HG03439 (cell line): Measurements from ENCODE around the gene GRIK3.
"Not testable (repeated sequence)": the region's sequence is repeated elsewhere in the genome, so short reads cannot be mapped to it uniquely, and the experiment has no call there.

Experiments used
- ATAC-seq: cut with Tn5 transposase; IDR thresholded peaks from one replicate; pipeline ENCODE4 v1.9.1; 2021; ENCODE audit warnings: mild to moderate bottlenecking, moderate library complexity; ENCODE audit not compliant: unreplicated experiment

Gene GRIK3

DNA sequence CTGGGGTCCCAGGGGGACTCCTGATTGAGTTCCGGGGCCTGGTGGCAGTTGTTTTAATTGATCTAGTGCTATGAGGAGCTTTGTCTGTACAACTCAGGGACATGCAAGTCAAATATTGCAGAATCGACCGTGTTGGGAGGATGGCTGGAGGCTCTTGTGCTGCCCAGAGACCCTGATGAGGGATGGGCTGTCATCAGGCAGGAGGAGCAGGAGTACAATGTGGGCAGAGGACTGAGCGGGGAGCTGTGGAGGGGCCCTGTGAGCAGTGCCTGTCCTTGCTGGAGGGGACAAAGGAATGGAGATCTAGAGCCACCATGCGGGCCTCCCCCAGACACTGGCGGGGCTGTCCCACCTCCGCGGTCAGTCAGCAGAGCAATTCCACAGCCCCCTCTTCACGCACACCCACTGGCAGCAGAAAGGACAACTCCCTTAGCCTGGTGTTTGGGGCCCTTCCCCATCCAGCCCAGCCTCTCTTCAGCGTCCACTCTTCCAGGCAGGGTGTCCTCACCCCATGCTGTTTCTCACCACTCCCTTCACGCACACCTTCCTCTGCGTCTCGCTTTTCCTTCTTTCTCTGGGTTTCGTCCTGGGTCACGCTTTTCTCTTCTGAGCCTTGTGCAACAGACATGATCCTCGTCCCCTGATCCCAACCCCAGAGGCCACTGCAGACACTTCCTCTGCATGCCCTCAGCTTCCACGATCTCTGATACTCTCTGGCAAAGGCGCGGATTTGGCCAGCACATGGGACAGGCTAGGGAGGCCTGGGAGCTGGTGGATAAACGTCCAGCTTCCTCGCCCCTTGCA lies 122.6 kb downstream of the GRIK3 start:
- no peak for ATAC-seq

DNA sequence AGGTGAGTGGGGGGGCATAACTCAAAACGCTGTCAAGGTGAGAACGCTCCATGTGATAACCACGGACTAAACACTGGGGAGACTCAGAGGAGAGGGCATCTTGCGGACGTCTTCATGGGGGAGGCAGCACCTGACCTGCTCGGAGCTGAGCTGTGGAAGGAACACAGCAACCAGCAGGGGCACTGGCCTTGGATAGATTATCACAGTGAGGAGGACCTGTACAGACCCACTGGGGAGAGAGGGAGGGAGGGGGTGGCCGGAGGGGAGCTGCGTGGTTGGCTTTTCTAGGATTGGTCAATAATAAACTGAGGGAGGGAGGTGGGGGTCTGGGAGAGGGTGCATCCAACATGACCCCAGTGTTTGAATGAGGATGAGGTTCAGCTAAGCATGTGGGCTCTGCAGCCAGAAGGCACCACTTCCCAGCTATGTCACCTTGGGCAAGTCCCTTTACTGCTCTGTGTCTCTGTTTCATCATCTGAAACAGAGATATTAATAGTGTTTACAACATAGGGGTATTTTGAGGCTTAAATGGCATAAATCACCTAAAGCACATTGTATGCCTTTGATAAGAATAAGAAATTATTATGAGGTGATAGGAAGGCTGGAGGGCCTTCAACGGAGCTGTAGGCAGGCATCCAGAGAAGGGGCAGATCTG lies 123.3 kb downstream of the GRIK3 start:
- no peak for ATAC-seq

DNA sequence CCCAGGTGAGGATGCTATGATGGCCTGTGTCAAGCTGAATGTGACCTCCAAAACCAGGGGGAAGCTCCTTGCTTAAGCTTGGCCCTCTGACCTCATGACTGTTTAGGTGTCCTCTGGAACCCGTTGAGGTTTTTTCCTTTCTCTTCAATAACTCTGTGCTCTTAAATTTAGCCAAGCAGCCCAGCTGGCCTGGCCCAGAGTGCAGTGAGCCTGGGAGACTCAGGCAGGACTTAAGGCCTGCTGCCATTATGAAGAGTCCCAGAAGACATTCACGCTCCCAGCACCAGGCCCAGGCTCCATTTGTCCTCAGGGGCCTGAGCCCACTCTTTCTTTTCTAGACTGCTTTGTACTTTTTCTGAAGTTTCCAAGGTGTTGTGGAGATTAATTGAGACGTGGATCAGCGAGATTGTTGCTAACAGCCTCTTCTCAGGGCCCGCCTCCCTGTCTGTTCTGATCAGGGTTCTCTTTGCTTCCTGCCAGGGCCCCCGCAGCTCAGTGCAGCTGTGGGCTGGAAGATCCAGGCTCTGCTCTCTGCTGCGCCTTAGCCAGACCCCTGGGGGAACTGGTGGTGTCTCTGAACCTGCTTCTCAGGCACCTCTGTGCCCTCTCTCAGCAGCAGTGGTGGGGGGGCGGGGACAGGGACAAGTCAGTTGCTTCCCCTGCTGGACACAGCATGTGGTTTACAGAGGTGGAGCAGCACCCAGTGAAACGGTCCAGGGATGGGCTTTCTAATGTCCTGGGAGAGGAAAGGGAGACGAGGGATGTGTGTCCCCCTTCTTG lies 124.2 kb downstream of the GRIK3 start:
- ATAC-seq: no peak

DNA sequence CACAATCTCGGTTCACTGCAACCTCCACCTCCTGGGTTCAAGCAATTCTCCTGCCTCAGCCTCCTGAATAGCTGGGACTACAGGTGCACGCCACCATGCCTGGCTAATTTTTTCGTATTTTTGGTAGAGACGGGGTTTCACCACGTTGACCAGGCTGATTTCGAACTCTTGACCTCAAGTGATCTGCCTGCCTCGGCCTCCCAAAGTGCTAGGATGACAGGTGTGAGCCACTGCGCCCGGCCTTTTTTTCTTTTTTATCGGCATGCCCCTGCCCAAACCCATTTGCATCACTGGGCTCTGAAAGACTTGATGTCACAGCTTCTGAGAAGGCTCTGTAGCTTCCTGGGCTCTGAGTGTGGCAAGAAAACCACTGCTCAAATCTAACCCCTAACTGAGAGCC lies 125.0 kb downstream of the GRIK3 start:
- not testable (repeated sequence) for ATAC-seq

DNA sequence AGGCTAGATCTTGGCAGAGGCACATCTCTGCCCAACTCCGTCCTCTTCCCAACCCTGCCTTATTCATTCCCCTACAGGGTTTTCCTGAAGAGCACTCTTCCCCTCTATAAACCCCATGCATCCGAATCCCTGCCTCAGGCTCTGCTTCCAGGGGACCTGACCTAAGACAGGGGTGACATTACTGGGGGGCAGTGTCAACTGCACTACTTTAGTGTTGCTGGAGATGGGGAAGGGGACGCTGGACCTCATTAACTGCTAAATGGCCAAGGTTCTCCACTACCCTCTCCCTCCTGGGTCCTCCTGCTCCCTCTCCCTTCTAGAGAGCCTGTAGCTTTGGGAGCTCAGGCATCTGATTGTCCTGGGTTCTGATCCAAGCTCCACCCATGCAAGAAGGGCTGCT lies 126.2 kb downstream of the GRIK3 start:
- no peak for ATAC-seq

DNA sequence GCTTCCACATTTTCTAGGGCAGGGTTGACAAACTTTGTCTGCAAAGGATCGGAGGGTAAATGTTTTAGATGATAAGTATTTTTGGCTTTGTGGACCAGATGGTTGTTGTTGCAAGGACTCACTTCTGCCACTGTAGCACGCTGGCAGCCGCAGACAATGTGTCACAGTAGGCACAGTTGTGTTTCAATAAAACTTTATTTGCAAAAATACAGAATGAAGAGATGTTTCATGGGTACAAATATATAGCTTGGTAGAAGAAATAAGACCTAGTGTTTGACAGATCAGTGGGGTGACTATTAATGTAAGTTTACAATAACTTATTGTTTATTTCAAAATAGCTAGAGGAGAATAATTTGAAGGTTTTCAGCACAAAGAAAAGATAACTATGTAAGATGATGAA lies 127.8 kb downstream of the GRIK3 start:
- ATAC-seq: no peak

DNA sequence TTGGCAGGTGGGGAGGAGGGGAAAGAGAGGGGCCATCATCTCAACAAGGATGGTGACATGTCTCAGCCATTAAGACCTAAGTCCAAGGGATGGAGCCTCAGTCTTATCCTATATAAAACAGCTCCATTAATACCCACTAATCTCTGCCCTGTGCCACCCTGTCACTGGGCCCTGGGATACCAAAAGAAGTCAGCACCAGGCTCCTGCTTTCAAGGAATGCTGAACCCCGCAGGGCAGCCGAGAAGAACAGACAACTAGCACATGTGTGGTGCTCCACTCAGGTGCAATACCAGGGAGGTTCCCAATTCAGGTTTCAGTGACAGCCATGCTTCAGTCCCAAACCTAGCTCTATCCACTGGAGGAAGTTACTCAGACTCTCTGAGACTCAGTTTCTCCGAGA lies 128.4 kb downstream of the GRIK3 start:
- ATAC-seq: no peak

DNA sequence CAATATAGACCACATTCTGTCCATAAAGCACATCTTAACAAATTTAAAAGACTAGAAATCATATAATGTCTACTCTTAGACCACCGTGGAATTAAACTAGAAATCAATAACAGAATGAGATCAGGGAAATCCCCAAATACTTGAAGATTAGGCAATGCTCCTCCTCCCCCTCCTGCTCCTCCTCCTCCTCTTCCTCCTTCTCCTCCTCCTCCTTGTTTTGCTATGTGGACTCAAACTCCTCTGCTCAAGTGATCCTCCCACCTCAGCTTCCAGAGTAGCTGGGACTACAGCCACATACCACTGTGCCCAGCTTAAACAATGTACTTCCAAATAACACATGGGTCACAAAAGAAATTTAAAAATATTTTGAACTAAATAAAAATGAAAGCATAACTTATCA lies 134.2 kb downstream of the GRIK3 start:
- no peak for ATAC-seq

DNA sequence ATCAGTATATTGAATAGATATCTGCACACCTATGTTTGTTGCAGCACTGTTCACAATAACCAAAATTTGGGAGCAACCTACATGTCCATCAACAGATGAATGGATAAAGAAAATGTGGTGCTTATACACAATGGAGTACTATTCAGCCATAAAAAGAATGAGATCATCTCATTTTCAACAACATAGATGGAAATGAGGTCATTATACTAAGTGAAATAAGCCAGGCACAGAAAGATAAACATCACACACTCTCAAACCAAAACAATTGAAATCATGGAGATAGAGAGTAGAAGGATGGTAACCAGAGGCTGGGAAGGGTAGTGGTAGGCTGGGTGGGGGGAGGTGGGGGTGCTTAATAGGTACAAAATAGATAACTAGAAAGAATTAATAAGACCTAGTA lies 136.5 kb downstream of the GRIK3 start:
- not testable (repeated sequence) for ATAC-seq

DNA sequence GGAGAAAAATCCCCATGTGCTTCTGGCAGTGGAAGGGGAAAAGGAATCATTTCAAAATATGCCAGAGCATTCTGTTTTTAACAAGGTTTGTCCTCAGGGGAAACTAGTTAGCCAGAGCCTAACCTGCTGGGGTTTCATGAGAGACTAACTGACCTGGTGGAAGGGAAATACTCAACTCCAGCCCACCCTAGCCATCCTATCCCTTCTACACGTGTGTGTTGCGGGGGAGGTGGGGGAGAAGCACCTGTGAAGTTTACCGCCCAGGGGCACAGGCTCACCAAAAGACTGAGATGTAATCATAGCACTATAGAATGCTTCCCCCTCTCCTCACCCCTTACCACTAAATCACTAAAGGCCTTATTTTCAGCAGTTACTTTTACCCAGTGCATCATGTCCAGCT lies 139.5 kb downstream of the GRIK3 start:
- no peak for ATAC-seq

DNA sequence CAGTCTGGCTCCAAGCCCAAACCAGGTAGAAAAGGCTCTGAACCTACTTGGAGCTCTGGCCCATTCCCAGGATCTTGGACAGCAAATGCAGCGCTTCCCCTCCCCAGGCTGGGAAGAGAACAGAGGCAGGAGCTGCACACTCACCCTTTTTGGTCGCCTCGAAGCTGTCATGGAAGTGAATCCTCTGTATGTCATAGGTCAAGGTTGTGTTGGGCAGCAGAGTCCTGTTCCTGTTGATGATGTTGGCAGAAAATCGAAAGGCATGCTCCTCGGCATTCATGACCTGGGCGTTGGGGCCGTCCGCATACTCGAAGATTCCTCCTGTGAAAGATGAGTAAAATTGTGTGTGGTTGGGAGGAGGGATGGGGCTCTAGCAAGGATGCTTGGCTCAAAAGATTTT lies 143.5 kb downstream of the GRIK3 start:
- no peak for ATAC-seq

DNA sequence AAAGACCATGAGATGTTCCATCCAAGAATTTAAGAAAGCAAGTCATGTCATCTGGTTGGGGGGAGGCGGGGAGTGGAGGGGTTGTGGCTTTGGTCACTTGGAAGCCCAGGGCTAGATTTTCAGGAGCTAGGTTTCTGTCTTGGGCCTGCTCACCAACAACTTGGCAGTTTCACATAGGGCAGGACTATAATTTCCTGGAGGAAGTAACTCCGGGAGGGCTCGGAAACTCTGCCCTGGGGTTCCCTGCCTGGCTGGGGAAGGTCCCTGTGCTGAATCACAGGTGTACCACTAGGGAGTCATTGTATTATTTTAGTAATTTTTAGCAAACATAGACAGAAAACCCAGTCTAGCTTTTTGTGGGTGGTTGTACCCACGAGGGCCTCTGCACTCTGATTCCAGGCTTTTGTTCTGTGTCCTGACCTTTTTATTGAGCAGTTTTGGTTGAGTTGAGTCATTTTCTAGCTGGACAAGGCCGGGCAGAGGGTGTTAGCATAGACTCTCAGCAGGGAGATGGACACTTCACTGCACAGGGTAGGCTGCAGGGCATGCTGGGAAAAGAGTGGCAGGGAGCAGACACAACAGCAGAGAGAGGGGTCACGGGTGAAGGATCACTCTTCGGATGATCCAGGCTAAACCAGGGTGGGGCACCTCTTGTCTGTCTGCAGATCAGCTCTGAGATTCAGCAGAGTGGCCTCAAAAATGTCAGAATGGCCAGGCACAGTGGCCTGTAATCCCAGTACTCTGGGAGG lies 144.7 kb downstream of the GRIK3 start:
- ATAC-seq: no peak

DNA sequence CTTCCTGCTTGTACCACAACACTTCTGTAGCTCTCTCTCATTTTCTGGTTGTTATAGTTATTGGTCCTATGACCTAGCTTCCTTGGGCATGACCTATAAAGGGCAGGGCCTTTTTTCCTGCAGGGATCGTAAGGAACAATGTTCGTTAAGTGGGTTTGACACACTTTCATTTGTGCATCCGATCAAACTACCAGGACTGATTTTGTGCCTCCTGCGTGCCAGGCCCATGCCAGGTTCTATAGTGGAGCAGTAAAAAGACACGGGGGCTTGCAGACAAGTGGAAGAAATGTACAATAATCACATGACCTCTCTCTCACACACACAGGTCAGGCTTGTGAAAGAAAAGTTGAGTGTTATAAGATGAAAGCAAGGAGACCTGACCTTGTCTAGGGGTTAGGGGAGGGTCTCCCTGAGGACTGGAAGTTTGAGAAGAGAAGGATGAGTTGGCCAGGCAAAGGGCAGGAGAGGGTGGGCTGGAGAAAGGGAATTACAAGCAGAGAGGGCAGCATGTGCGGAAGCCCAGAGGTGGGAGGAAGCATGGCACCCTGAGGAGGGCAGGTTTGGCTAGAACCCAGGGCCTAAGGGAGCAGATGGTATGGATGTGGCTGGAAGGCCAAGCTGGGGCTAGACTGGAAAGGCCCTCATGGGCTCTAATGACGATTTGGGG lies 145.4 kb downstream of the GRIK3 start:
- no peak for ATAC-seq

DNA sequence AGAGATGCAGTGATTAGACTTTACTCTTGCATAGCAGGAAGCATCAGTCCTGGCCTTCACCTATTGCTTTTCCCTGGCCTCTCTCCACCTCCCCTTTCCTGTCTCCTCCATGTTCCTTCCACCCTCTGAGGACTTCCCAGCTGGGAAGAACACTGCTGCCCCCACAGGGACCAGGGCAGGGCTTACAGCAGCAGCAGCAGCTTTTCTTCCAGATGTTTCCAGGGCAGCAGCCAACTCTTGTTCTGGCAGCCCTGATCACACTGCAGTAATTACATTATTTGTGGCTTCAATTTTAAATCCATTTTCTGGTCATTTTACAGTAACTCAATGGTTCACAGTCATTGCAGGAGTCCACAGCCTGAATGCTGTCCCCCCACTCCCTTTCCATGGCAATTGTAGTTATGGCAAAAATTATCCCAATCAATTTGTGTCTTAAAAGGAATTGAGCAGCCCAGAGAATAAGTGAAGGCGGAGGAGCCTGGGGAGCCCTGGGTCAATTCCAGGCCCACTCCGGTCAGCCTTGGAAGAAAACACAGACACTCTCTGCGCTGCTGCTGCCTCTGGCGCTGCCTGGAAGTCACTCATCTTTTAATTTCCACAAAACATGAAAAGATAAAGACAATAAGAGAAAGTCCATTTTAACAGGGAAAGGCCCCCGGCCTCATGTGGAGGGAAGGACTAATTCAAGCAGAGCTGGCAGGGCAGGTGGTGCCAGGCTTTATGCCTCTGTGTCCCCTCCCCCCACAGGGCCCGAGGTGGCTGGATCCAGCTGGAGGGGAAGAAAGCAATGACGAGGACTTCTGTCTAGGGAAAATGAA lies 148.6 kb downstream of the GRIK3 start:
- ATAC-seq: no peak

DNA sequence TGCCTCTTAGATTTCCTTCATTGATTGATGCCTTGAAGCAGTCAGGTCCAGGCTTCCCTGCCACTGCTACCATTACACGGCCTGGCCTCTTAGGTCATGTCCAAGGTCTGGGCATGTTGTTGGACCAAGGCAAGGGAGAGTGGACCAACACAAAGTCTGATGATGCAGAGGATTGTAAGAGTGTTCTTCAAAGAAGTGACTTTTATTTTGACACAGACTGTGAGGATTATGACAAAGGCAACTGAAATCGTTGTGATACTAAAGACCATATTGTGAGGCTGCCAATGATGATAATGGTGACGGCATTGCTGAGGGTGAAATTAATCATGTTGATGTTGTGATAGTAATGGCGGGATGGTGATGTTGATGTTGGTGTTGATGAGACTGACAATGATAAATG lies 149.5 kb downstream of the GRIK3 start:
- no peak for ATAC-seq

DNA sequence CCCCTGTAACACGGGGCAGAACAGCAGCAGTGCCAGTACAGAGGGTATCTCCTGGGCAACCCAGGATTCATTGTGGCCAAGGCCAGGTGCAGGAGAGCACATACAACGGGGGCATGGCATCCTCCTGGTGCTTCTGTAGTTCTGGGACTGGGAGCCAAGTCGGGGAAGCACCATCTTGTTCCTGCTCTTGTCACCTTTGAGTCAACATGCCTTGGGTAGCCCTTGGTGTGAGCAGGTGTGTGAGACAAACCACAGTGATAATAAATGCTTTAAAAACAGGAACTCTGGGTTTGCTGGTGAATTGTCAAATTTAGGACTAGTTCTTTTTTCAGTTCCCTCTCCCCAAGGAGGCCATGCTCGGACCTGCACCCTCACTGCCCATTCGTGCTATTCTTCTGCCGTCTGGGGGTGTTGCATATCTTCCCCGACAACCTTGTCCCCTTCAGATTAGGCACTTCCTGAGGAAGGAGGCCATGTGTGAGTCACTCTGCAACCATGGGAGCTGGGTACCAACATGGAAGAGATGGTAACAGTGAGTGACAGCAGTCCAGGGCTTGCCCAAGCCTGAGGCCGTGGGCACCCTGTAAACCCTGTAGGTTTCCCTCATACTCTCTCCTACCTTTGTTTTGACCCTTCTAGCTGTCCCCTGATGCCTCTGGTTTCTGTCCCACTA lies 150.2 kb downstream of the GRIK3 start:
- no peak for ATAC-seq

DNA sequence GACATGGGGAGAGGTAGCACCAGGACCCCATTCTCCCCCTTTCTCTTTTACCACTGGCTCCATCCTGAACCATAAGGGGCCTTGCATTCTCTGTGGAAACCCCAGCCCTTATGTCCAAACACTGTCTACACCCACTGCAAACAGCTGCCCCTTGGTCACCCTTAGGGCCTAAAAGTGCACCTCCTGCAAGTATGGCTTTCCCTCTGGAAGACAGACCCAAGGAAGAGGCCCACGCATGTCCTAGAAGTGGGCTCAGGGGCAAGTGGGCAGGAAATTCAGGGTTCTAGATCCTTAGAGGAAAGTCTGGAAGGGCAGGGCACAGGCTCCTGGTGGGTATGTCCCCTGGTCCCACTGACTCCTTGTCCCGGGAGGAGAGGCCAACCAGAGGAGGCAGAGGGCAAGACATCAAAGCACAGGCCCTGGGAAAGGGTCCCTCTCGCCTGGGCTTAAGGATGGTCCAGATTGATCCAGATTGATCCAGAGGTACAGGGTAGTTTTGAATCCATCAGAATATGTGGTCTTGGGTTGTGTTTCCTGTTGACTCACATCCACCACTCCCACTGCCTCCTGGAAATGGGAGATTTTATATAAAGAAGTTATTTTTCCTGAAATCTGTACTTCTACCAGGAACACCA lies 150.9 kb downstream of the GRIK3 start:
- ATAC-seq: no peak

DNA sequence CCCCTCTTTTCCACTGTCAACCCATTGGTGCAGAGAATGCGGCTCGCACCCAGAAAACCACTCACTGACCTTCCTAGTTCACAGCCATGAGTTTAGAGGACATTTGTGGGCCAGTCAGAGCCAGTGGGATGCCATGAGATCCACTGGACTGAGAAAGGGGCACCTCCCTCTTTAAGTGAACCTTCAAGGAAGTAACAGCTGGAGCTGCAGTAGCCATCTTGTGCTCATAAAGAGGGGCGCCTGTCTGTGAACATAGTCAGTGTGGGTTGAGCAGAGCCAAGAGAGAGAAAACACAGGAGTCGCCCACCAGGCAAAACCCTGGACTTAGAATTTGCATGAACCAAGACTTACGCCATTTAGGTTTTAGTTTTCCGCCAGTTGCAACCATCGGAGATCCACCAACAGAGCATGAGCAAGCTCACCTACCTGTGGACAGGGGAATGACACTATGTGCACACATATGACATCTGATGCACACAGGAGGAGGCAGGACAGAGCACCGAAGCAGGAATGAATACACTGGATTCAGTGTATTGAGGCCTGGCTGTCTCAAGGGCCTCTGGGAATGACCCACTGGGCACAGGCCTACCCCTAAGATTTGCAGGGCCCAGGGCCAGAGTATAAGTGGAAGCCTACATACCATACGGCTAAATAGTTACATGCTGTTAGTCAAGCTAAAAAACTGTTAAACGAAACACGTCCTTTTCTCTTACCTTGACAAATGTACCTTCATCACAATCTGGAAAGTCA lies 151.6 kb downstream of the GRIK3 start:
- ATAC-seq: no peak
